ENCODE results near the gene COL15A1.
"Not testable (repeated sequence)": the region's sequence is repeated elsewhere in the genome, so short reads cannot be mapped to it uniquely, and the experiment has no call there.

COL15A1 gene

DNA sequence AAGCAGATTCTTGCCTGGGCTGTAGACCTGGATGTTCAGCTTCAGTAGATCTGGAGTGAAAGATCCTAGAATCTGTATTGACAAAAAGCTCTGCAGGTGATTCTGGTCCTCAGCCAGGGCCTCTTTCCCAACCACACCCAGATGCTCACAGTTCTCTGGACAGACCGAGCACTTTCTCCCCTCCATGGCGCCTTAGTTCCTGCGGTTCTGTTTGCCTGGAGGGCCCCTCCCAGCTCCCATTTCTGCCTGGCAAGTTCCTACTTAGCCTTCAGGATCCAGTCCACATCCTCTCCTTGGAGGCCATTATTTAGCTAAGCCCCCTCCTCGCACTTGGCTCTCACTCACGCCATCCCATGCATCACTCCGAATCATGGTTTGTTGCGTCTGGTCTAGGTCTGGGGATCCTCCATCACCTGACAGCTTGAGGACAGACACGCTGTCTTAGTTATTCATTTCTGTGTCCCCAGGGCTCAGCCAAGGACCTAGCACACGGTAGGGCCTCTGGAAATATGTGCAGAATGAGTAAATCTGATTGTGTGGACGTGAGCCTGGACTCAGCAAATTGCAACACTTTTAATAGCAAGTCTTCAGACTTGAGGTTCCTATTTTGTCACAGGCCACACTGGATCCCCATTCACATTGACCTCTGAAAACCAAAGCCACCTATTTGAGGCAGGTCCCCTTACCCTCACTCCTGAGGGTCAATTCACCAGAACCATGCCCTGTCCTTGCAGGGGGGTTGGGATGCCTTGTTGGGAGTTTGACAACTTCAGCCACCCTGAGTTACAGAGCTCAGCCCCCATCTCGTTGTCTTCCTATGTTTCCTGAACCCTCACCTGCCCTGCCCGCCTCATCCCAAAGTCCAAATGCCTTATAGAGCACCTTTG, 50.7 kb downstream of the COL15A1 start:
- no peak for DNase-seq (ENCODE audit: low spot score)

DNA sequence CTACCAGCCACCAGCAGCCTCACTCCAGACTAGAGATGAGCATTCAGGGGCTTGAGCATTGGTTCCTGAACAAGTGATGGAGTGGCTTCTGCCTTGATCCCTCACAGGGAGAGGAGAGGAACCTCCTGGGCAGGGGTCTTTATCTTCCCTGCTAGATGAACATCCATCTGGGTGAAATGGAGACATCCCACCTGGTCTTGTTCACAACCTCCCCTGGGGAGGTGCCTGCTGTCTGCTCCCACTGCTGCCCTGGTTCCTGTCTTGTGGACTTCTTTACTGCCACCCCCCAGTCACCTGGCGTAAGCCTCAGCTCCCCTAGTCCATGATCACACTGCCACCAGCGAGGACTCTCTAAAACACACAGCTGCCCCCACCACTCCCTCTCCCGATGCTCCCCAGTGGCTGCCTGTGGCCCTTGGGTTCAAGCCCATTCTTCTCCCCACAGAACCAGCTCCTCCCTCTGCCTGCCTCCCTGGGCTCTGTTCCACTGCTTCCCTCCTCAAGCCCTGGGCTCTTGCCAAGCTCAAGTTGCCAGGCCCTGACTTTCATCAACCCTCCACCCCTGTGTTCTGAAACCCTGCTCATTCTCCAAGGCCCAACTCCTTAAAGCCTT, 51.5 kb downstream of the COL15A1 start:
- DNase-seq (ENCODE audit: low spot score): no peak

DNA sequence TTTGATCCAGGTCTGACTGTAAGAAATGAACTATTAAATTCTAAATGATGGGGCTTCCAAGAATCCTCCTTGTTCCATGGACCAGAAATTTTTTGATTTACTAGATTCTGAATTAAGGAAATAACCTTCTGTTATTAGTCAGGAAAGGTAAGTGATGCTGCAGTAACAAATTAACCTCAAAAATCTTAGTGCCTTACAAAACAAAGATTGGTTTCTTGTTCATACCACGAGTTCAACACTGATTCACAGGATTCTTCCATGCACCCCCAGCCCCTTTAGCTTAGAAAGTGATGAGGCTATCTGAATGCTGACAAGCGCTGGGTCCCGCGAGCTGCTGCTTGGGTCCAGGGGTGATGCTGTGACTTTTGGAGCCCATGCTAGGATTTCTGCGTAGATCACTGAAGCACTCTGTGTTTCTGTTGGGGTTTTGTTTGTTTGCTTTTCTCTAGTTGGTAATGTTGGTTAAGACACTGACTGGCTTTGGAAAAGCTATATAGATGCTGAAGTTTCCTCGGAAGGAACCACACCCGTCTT, 52.3 kb downstream of the COL15A1 start:
- no peak for DNase-seq (ENCODE audit: low spot score)

DNA sequence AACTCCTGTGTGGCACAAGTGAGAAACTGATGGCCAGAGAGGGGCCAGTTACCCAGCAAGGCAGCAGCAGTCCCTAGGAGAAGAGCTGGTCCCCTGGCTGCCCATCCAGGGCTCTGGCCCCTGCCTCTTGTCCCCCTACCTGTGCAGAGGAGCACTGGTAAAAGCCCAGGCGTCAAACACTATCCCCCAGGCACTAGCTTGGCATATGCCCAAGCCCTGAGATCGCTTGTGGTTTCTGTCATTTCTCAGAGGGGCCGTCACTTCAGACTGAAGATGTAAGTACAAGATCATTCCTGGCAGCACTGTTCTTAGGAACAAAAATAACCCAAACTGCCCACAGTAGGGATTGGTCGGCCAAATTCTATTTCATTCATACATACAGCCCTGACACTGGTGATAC, 53.9 kb downstream of the COL15A1 start:
- DNase-seq (ENCODE audit: low spot score): no peak

DNA sequence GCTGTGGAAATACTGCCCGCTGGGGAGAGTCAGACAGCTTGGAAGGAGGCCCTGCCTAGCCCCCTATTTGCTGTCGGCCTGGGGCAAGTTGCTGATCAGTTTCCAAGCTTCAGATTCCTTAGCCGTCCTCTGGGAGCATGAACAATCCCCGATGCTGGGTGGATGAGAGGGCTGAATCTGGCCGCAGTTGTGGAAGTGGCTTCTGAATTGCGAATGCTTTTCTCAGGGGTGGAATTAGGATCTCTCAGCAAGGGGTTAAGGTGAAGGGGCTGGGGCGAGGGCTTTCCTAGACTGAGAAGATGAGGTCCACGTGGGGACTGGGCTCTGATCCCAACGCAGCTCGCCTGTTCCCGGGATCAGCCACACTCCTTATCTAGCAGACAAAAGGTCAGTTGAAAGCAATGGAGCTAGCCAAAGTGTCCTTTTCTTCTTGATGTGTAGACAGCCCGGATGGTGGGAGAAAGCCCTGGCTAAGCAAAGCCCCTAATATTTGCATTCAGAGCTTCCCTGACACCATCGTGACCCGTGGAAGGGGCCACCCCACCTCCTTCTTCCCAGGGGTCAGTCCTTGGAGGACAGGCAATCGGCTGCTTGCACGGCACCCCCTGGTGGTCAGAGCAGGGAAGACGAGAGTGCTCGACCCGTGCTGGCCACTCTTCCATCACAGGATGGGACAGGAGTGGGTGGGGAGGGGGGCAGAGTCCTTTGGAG, 54.9 kb downstream of the COL15A1 start:
- peak; percentile 31 for DNase-seq (ENCODE audit: low spot score)

DNA sequence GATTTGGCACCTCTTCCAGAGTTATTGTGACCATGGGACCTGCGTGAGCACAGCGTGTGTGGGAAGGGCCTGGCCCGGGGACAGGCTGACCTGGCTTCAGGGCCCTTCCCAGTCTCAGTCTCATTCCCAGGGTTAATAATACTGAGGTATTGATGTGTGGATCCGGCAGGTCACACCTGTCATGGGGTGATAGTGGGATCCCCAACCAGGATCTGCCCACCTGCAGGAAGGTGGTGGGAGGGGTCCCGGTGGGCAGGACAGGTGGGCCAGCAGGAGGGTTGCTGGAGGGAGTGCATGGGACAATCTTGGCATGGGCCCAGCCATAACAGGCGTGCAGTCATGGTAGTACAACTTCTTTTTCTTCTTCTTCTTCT, 55.4 kb downstream of the COL15A1 start:
- no peak for DNase-seq (ENCODE audit: low spot score)

DNA sequence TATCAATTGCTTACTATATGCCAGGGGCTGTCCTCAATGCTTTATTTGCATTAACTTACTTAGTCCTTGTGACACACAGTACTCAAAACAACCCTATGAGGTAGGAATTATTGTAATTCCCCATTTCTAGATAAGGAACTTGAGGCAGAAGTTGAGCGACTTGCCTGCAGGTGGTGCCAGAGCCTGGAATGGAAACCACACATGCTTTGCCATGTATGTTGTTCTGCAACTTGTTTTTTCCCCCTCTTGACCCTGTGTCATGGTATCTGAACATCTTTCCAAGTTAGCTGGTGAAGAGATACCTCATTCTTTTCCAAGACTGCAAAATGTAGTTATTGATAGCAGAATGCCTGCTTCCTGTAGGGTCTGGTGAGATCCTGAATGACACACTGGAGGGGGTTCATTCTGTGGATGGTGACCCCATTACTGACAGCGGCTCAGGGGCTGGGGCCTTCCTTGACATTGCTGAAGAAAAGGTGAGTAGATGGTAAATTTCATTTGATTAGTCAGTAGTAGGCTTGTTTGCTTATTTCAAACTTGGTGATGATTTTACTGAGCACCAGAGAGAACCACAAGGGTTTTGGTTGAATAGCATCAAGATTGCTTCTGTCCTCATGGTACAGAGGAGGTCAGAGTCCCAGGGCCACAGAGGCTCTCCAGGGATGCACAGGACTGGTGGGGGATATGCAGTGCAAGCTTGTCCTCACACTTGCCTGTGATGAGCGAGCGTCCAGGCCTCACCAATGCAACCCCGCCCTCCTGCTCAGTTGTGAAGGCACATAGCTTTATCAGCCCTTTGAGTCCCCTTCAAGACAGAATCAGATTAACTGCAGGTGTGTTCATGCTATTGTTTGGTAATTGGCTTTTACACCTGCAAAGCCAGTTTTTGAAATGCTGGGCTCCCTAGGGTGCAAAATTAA, 57.0 kb downstream of the COL15A1 start:
- DNase-seq (ENCODE audit: low spot score): peak; percentile 62

DNA sequence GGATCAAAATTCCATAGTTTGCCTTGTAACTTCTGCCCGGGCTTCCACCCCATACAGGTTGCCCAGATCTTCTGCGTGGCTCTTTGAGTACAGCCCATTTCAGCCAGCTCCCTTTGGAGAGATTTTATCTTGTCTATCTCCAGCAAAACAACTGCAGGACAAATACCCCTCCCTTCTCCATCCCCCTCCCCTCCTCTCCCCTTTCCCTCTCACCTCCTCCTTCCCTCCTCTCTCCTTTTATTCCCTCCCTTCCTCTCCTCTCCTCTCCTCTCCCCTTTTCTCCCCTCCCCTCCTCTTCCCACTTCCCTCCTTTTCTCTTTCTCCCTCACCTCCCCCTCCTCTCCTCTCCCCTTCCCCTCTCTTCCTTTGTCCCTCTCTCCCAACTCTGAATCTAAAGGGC, 58.2 kb downstream of the COL15A1 start:
- DNase-seq (ENCODE audit: low spot score): no peak

DNA sequence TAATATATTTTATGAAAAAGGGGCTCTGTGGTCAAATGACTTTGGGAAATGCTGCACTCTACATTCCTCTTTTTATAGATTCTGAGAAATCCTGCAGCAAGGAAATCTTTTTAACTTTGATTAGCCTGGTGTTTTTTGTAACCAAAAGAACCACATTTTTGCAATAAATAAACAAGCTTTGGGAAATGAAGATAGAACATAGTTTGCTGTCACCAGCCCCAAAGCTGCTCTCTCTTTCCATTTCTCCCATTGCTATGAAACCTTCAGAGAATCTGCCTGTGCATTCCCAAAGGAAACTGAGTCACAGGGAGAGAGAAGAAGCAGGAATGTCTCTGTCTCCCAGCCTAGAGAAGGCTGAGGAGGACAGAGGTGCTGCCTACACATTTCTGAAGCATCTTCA, 59.0 kb downstream of the COL15A1 start:
- no peak for DNase-seq (ENCODE audit: low spot score)

DNA sequence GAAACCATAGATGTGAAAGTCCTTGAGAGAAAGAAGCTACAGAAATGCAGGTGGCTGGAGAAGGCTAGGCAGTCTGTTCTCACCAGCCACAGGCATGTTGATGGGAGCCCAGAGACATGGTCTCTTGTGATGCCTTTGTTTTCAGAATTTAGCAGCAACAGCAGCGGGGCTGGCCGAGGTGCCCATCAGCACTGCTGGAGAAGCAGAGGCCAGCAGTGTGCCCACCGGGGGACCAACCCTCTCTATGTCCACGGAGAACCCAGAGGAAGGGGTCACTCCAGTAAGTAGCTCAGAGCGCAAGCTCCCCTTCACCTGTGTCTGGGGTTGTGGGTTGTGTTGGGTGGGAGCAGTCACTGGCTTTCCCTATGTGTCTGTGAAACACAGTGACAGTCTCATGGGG, 59.6 kb downstream of the COL15A1 start:
- no peak for DNase-seq (ENCODE audit: low spot score)

DNA sequence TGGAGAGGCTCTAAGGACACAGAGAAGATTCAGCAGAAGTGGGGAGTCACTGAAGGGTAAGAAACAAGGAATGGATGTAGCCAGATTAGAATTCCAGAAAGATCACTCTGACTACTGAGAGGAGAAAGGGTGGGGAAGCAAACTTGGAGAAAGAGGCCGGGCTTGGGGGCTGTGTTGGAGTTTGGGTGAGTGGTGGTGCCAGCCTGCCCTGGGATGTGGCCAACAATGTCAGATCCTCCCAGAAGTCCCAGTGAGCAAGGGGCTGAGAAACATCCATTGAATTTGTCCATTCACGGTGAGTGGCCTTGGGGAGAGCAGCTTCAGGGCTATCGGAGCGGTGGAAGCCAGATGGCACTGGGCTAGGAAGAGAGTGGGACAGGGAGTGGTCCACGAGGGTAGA, 60.4 kb downstream of the COL15A1 start:
- DNase-seq (ENCODE audit: low spot score): no peak

DNA sequence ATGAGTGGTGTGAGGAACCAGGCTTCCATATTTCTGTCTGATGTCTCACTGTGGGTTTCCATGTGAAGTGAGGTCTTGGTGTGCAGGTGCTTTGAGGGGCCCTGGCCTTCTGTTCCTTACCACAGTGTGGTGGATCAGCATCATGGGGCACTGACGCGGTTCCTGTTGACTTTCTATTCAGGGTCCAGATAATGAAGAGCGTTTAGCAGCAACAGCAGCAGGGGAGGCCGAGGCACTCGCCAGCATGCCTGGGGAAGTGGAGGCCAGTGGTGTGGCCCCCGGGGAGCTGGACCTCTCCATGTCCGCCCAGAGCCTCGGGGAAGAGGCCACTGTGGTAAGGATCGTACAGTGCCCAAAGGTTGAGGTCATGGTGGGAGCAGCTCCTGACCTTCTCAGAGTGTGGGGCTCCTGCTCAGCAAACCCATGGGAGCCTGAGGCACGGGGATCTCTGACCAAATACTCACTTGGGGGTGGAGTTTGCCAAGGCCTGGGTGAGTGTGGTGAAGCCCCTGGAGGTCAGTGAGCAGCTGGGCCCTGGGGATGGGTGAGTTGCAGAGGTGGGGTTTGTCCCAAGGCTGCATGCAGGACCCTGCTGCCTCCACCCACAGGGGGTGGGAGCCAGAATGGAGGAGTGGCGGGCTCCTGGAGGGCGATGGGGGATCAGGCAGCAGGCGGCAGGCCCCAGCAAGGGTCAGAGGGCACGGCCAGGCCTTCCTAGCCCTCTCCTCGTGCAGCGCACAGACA, 61.2 kb downstream of the COL15A1 start:
- DNase-seq (ENCODE audit: low spot score): no peak

DNA sequence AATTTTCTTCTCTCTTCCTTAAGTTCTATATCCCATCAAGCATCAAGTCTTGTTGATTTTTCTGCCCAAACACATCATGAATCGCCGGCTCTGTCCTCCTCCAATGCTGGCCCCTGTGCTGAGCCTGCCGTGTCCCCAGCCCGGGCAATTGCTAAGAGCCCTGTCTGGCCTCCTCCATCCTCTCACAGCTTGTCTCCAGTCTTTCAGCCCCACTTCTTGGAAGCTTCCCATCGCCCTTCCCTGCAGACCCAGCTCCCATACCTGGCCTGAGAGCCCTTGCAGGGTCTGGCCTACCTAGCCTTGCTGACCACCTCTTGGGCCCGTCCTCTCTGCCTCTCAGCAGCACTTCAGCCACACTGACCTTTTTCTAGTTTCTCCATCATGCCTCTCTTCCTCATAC, 61.9 kb downstream of the COL15A1 start:
- DNase-seq (ENCODE audit: low spot score): no peak

DNA sequence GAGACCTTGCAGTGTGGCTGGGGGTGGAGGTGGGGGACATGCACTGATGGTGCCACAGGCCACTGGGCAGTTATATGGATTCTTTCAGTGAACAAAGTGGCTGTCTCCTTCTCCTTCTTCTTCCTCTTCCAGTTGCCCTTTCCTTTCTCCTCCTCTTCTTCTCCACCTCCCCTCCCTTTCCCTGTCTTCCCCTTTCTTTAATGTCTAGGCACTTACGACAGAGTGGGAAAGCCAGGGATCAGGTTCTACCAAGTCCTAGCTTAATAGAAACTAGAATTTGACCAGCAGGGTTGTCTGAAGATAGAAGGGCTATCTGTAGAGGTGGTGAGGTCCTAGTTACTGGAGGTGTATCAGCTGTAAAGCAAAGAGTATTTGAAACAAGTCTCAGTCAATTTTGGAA, 62.8 kb downstream of the COL15A1 start:
- no peak for DNase-seq (ENCODE audit: low spot score)

DNA sequence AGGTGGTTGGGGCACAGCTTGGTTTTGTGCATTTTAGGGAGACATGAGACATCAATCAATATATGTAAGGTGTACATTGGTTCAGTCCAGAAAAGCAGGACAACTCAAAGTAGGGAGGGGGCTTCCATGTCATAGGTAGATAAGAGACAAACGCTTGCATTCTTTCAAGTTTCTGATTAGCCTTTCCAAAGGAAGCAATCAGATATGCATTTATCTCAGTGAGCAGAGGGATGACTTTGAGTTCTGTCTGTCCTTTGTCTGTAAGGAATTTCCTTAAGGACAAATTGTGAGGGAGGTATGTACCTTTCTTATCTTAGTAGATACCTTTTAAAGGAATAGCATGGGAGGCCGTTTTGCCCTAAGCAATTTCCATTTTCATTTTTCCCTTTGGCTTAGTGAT, 63.3 kb downstream of the COL15A1 start:
- DNase-seq (ENCODE audit: low spot score): no peak

DNA sequence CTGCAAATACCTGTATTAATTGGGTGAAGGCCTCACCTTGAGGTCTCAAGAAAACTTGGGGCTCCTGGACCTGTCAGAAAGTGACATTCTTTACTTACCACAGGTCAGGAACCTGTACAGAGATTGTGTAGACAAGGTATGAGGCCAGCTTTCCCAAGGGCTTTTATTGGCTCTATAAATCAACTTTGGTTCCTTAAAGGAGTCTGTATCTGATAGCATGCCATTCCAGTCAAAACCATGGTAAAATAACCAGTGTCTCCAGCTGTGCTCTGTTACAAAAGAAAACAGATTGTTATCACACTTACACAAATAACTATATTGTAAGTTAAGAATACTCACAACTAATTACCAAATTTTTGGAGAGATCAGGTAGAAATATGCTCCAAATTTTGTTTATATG, 64.5 kb downstream of the COL15A1 start:
- no peak for DNase-seq (ENCODE audit: low spot score)

DNA sequence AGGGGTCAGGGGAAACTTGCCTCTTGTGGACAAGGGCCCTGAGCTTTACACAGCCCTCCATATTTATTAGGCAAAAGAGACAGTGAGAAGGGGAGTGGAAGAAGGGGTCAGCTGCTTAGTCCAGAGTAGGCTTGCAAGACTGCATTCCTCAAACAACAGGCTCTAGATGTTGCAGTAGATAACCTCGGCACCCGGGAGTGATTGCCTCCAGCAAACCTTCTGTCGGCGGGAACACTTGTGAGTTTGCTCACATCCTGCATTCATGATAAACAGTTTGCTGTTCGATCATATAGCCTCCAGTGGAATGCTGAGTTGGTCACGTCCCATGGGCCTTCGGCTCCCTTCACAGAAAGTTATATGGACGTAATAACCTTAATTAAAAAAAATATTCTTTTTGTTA, 66.7 kb downstream of the COL15A1 start:
- DNase-seq (ENCODE audit: low spot score): not testable (repeated sequence)

DNA sequence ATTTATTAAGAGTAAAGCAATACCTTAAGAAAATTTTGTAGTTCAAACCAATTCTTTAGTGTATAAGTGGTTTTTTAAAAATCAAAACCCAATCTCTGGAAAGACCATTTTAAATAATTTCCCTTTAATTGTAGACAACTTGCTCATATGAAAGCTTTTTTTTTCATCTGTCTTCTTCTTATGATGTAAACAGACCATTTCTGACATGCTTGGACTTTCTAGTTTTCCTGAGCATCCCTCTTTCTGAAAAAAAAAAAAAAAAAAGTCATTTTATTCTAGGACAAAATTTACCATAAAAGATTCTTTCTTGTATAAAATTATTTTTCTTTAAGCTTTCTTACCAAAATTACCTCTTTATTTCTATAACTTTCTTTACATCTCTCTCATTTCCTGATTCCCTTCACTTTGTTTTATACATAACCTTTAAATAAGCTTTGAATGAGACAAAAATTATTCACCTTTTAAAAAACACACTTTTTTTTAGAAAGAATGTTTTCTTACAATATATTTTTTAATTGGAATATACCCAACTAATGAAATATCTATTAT, 67.5 kb downstream of the COL15A1 start:
- DNase-seq (ENCODE audit: low spot score): no peak

DNA sequence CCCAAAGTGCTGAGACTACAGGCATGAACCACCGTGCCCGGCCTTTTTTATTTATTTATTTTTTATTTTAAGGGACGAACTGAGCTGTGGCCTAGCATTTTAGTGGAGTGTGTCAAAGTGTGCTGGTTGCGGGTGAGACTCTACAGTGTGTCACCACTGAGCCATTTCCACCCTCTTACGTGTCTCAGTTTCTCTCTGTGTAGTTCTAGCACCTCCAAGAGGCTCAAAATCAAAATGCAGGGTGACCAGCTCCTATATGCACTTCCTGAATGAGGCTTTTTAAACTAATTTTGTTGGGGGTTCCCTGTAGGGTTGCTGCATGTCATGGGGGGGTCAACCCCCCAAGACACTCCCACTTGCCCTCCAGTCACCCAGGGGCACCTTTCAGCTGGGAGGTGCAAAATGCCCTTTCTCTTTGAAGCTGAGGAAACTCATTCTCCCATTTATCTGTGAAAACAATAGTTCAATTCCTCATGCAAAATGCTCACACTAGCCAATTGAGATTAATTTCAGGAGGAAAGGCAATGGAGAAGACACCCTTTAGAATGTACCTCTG, 69.3 kb downstream of the COL15A1 start:
- peak; percentile 20 for DNase-seq (ENCODE audit: low spot score)

DNA sequence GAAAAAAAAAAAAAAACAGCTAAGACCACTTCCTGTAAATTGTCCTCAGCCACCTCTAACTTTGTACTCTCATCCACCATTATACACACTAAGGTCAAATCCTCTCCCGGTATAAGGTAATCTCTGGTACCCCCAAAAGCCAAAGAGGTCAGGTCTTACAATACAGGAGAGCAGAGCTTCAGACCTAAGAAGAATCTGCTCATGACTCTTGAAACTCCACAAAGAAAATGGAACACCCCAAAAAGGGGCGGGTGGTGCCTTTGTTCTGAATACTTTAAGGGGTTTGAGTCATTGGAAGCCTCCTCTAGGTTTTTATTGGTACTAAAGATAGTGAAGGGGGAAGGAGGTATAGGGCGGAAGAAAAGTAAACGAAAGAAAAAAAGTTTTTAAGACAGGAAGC, 69.8 kb downstream of the COL15A1 start:
- peak; percentile 17 for DNase-seq (ENCODE audit: low spot score)
